NCI-H1092 (cell line): ENCODE data around the gene TIFAB.

Experiments used
- DNase-seq: peaks from one replicate; lab custom pipeline; 2025; lab: John Stamatoyannopoulos, UW

The TIFAB gene

GRCh38 chr5:135425641-135426040 lies 26.5 kb downstream of the TIFAB start:
- no peak for DNase-seq

- DNase-seq = no peak
These were observed 28.3 kb downstream of the TIFAB start for GRCh38 chr5:135423846-135424168.

DNA sequence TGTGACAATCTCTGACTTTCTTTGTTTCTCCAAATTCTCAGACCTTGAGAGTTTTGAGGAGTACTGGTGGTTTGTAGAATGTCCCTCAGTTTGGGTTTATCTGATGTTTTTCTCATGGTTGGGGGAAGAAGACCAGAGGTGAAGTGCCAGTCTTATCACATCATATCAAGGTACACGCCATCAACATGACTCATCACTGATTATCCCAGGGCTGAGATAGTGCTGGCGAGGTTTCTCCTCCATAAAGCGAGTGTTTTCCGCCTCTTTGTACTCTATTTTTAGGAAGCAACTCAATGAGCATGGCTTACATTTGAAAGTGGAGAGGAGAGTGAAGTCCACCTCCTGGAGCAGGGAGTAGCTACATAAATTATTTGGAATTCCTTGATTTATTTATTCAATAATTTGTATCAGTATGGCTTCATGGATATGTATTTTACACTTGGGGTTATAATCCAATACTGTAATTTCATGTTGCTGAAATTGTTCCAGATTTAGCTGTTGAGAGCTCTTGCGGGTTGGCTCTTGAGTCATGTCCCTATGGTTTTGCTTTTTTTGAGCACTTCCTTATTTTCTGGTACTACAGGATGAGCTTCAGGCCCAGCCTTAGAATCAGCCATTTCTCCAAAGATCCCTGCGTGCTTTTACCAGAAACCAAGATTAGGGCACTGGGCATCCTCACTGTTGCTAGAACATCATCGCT lies 28.9 kb downstream of the TIFAB start:
- DNase-seq = no peak

GRCh38 chr5:135422419-135422818 lies 29.7 kb downstream of the TIFAB start:
- DNase-seq = no peak

DNA sequence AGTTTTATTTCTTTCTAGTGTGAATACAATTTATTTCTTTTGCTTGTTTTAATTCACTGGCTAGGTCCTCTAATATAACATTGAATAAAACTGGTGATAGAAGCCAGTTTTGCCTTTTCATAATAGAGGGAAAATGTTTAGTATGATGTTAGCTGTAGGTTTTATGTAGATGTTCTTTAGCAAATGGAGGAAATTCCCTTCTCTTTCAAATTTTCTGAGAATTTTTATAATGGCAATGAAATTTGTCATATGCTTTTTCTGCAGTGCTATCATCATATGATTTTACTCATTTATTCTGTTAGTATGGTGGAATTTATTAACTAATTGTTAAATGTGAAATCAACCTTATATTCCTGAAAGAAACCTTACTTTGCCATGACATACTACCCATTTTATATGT lies 35.1 kb downstream of the TIFAB start:
- DNase-seq = no peak

- DNase-seq = no peak
These were observed 47.1 kb downstream of the TIFAB start for GRCh38 chr5:135405082-135405481.

- no peak for DNase-seq
These were observed 50.1 kb downstream of the TIFAB start for GRCh38 chr5:135402031-135402430.

DNA sequence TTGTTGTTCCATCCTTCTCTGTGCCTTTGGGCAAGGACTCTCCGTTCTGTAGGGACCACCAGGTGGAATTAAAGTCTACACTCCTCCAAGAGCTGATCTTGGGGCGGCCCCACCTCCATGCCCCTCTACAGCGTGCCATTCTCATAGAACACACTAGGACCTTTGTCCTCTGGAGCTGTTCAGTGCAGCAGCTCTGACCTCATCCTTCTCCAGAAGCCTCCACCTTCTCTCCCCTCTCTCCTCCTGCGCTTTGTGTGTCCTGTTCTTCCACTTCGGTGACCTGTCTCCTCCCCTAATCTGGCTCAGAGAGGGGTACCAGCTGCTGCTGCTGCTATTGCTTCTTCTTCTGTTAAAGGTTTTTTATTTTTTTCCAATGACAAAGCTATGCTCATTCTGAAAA lies 51.3 kb downstream of the TIFAB start:
- no peak for DNase-seq

DNA sequence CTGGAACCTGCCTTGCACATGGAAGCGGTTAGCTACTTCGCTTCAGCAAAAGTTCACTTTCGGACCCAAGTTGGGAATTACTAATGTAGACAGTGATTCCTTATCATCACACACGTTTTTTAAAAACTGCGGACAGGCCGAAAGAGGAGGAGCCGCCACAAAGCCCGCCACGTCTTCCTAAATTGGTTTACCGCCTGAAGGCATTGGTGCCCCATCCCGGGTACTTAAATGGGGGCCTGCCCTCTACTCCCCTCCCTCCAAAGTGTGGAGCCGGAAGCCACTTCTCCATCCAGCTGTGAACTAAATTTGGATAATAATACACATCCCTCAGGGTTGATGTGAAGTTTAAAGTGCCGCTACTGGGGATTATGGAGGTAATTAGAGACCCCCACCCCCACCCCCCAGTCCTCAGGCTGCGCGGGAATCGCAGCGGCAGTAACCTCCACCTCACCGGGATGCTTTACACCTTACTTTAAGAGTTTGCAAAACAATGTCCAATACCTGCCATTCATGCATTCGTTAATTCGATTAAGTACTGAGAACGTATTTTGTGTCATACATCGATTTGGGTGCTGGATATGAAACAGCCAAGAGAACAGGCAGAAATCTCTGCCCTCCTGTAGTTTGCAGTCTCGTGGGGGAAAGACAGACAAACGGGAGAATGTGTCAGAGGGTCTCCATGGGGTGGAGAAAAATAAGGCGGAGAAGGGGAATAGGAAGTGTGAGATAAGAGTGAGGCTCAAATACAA lies 52.2 kb downstream of the TIFAB start:
- no peak for DNase-seq

DNA sequence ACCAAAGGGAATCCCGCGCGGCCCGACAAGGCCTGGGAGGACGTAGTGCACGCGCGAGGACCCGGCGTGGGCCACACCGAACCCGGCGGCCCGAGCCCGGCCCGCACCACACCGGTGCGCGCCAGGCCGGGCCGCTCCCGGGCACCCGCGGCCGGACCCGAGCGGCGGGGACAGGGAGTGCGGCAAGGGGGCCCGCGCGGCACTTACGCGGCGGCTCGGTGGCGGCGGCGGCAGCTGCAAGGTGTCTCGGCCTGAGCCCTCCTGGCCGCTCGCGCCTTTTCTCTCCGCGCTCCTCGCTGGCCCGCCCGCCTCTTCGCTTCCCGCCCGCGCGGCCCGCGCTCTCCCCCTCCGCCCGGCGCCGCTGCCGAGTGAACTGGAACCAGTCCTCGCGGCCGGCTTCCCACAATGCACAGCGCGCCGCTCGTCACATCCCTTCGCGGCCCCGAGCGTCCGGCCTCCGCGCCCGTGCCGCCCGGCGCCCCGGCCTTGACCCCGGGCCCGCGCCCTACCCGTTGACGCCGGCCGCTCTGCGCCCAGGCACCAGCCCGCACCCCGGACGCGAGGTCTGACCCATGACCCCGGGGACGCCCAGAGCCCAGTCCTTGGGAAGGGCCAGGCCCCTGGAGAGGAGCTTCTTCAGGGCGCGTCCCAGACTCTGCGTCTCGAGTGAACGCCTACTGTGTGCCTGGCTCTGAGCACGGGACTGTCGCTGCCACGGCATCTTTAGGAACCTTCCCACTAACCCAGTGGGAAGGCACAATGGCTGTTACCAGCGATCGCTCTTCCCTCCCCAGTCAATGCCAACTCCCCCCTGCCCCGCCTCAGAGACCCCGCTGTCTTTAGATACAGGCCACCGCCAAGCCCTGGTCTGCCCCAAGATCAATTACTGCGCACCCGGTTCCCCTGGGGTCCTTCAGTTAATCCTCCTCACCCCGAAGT lies 53.0 kb downstream of the TIFAB start, which contains the start of gene MACROH2A1:
Gene MACROH2A1, minus strand, starts transcription at position 377 of the 939 bp plus-strand sequence. CDS start 10,138 bp downstream, outside the sequence.
- DNase-seq = peak; percentile 73

DNA sequence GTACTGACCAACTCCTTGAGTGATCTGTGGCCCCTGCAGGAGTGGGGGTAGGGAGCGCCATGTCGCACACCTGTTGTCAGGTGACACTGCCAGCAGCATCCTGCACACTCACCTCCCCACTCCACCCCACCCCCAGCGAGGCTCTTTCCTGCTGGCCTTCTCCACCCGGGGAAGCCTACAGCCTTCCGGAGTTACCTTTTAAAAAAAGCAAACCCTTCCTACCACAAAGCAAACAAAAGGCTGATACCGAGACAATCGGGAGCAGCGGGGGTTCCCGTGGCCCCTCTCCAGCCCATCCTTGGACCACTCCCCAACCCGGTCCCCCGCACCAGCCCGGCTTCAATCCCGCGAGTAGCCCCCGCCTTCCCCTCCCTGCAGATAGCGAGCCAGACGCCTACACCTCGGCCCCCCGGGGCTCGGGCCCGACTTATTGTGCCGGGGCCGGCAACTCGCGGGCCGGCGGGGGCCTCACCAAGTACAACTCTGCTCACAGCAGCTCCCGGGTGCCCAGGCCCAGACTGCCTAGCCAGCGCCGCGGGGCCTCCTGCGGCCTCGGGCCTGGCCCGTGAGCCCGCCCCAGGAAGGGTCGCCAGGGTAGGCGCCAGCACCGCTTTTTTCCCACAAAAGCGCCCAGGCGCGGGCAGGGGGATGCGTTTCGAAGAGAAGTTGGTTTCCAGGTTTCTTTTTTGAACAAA lies 53.8 kb downstream of the TIFAB start:
- peak; percentile 9 for DNase-seq
